ENCODE results near the gene MAGEB3.

Gene MAGEB3

GRCh38 chrX:30280428-30280827, 50.0 kb downstream of the MAGEB3 start:
- no peak for ATAC-seq
- DNase-seq, result no peak

- ATAC-seq, result no peak
- DNase-seq, result no peak
These were observed 52.1 kb downstream of the MAGEB3 start for GRCh38 chrX:30282527-30282926.

- no peak for ATAC-seq
These were observed 53.2 kb downstream of the MAGEB3 start for GRCh38 chrX:30283456-30284200.

More at GRCh38 chrX:30283456-30284200, 53.2 kb downstream of the MAGEB3 start:
- no peak for DNase-seq
